Hepatocyte (in vitro differentiated cells): Measurements from ENCODE around the gene PRSS38.

ENCODE experiments used
- EZH2 ChIP-seq: fragments of 200-600 bp; sonication (generic); IDR thresholded peaks from 2 replicates; pipeline ENCODE4 v1.6.1; 2016; ENCODE audit warnings: antibody characterized with exemption, mild to moderate bottlenecking, borderline replicate concordance
- EZH2phosphoT487 ChIP-seq: fragments of 200-600 bp; sonication (generic); IDR thresholded peaks from one replicate; pipeline ENCODE4 v1.6.1; 2018; ENCODE audit warnings: antibody characterized with exemption, mild to moderate bottlenecking, low read depth, moderate library complexity; ENCODE audit not compliant: unreplicated experiment, severe bottlenecking
- TF ChIP-seq, protein P1 (sequence below): fragments of 200-600 bp; sonication (generic); IDR thresholded peaks from 2 replicates; pipeline ENCODE4 v1.5.1; 2016; ENCODE audit warnings: antibody characterized with exemption, mild to moderate bottlenecking; ENCODE audit not compliant: poor library complexity

GRCh38 chr1:227888404-227889046, 73.0 kb downstream of the PRSS38 start:
- TF ChIP-seq EZH2phosphoT487 (no peak), EZH2 (no peak)
- TF ChIP-seq, protein P1, sequence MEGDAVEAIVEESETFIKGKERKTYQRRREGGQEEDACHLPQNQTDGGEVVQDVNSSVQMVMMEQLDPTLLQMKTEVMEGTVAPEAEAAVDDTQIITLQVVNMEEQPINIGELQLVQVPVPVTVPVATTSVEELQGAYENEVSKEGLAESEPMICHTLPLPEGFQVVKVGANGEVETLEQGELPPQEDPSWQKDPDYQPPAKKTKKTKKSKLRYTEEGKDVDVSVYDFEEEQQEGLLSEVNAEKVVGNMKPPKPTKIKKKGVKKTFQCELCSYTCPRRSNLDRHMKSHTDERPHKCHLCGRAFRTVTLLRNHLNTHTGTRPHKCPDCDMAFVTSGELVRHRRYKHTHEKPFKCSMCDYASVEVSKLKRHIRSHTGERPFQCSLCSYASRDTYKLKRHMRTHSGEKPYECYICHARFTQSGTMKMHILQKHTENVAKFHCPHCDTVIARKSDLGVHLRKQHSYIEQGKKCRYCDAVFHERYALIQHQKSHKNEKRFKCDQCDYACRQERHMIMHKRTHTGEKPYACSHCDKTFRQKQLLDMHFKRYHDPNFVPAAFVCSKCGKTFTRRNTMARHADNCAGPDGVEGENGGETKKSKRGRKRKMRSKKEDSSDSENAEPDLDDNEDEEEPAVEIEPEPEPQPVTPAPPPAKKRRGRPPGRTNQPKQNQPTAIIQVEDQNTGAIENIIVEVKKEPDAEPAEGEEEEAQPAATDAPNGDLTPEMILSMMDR: no peak
